Stimulated activated naive CD4-positive, alpha-beta T cell treated with Interleukin-2 at 50 U/mL for 16 hours (primary cell): ENCODE data around the gene SLC9A3.

Experiments used
- DNase-seq: peaks from one replicate; lab custom pipeline; 2025; lab: John Stamatoyannopoulos, UW

SLC9A3 gene

GRCh38 chr5:458547-459353 is 65.5 kb downstream of the SLC9A3 start:
- DNase-seq, result peak; percentile 71

DNA sequence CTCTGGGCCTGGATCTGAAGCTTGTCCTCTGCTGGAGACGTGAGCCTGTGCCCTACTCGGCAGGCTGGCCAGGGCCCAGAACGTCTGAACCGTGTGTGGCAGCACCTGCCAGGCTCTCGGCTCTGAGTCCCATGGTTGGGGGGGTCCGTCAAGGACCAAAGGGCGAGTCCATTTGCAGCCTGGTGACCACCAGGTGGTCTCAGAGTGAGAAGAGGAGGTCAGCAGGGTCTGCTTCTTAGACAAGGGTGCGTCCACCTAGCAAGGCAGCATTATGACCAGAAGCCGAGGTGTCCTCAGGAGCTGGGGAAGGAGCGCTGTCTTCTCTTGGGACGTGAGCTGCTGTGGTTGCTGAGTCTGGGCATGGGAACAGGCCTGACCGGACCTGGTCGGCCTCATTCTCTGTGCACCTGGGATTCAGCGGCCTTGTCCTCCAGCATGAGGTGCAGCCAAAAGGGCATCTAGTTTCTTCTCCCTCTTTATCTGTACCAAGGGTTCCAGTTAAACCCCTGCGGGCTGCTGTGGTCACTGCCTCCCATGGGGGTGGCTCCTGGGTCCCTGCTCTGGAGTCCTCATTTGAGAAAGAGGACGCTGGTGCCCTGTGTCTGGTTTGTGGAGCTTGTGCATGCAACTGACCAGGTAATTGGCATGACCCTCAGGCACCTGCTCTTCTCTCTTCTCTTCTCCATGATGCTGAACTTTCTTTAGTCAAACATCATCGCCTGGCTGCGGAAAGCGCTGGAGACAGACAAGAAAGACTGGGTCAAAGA is 66.9 kb downstream of the SLC9A3 start:
- no peak for DNase-seq

DNA sequence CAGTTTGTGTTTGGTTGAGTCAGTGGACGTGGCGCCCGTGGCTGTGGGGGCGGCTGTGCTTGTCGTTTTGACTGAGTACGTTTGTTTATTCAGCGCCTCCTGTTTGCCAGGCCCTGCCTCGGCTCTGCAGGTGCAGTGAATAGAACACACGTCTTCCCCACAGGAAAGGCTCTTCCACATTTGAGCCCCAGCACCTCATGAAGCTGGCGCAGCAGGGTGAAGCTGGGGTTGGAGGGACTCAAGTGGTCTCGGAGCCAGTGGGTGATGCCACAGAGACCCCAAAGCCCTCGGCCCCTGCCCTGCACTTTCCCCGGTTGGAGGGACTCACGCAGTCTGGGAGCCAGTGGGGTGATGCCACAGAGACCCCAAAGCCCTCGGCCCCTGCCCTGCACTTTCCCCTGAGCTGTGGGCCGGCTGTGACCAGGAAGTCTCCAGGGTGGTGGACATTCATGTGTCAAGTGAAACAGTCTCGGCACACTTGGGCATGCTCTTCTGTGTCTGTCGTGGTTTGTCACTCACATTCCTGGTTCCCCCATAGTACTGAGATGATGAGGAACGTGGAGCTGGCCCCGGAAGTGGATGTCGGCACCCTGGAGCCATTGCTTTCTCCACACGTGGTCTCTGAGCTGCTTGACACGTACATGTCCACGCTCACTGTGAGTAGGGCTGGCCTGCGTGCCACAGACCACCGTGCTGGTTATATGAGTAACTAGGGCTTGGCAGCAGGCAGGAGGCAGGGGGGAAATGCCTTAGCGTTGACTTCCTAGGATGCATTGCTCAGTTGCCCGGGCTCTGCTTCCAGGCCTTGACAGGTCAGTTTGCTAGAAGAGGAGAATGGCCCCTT is 67.7 kb downstream of the SLC9A3 start:
- DNase-seq, result no peak

DNA sequence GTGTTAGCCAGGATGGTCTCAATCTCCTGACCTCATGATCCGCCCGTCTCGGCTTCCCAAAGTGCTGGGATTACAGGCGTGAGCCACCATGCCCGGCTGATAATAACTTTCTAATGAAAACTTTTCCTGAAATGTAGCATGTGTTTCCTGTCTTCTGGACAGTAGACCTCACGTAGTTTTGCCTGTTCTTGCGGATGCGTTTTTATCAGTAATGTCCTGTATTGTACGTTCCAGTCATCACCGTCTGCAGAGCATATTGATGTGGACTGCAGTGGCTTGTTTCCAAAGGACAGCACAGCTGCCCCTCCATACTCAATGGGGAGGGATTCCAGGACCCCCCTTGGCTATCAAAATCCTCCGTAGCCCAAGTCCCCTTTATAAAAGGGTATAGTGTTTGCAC is 68.4 kb downstream of the SLC9A3 start:
- DNase-seq, result no peak

DNA sequence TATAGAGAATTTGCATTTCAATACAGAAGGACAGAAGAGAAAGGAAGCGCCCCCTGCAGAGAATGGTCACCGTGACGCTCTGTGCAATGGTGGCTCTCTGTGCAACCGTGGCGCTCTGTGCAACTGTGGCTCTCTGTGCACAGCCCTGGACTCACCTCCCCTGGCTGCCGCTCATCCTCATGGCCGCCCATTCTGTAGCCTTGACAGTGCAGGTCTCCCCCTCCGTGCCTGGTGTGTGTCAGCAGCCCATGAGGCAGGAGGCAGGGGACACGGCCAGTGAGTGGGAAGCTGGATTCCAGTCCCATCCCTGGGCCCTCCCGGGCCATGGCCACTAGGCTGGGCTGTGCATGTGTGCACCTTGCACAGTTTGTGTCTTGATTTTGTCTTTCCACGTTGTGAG is 69.3 kb downstream of the SLC9A3 start:
- no peak for DNase-seq

DNA sequence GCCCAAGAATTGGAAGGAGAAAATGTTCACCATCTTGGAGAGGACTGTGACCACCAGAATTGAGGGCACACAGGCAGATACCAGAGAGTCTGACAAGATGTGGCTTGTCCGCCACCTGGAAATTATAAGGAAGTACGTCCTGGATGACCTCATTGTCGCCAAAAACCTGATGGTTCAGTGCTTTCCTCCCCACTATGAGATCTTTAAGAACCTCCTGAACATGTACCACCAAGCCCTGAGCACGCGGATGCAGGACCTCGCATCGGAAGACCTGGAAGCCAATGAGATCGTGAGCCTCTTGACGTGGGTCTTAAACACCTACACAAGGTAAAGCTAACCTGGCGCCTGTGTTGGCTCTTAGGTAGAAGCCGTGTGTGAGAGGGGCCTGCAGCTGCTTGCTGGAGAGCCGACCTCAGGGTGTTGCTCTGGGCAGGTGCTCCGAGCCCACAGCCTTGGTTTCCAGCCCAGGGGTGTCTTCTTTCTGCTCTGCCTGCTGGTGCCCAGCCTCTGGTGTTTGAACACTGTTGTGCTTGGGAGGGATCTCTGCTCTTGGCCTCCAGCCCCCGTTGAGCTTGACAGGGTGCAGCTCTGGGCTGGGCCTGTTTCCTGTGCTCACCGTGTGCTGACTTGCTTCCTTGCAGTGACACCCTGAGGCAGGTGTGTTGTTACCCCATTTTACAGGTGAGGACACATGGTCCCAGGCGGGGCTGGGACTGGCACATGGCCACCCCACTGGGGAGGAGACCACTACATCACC is 70.3 kb downstream of the SLC9A3 start:
- DNase-seq, result no peak

DNA sequence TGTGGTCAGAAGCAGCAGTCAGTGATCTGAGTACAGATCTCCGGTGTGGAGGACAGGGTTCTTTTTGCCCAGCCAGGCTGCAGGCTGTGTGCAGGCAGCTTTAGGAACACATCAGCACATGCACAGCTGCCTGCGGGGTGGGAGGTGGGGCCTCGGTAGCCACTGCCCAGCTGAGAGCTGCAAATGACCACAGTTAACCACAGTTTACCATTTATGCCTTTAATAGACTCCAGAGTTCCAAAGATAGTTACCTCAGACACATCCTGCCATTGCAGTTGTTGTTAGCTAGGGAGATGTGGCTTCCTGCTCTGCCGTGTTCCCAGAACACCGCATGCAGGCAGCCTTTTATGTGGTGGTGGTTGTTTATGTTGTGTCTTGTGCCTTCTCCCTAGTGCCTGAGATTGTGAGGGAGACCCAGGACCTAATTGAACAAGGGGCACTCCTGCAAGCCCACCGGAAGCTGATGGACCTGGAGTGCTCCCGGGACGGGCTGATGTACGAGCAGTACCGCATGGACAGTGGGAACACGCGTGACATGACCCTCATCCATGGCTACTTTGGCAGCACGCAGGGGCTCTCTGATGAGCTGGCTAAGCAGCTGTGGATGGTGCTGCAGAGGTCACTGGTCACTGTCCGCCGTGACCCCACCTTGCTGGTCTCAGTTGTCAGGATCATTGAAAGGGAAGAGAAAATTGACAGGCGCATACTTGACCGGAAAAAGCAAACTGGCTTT is 71.1 kb downstream of the SLC9A3 start:
- DNase-seq, result no peak

DNA sequence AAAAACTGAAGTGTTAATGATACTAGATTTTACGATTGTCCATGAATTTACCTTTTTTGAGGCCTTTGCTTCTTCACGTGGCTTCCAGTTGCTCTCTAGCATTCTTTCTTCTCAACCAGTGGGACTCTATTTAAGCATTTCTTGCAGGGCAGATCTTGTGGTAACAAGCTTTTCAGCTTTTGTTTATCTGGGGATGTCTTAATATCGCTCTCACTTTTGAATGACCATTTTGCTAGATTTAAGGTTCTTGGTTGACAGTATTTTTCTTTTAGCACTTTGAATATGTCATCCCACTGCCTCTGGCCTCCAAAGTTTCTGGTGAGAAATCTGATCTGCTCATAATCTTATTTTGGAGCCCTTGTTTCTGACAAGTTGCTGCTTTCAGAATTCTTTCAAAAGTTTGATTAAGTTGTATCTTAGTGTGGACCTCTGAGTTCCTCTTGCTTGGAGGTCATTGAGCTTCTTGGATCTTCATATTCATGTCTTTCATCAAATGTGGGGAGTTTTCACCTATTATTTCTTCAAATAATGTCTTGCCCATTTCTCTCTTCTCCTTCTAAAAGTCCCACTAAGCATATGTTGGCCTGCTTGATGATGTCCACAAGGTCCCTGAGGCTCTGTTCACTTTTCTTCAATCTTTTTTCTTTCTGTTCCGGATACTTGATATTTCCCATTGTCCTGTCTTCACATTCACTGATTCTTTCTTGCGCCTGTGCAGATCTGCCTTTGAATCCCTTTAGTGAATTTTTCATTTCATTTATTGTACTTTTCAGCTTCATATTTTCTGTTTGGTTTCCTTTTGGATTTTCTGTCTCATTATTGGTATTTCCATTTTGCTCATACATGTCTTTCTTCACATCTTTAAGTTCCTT is 72.4 kb downstream of the SLC9A3 start:
- no peak for DNase-seq

GRCh38 chr5:449151-449550 is 75.1 kb downstream of the SLC9A3 start:
- DNase-seq, result no peak

GRCh38 chr5:448766-449090 is 75.5 kb downstream of the SLC9A3 start:
- DNase-seq, result no peak

DNA sequence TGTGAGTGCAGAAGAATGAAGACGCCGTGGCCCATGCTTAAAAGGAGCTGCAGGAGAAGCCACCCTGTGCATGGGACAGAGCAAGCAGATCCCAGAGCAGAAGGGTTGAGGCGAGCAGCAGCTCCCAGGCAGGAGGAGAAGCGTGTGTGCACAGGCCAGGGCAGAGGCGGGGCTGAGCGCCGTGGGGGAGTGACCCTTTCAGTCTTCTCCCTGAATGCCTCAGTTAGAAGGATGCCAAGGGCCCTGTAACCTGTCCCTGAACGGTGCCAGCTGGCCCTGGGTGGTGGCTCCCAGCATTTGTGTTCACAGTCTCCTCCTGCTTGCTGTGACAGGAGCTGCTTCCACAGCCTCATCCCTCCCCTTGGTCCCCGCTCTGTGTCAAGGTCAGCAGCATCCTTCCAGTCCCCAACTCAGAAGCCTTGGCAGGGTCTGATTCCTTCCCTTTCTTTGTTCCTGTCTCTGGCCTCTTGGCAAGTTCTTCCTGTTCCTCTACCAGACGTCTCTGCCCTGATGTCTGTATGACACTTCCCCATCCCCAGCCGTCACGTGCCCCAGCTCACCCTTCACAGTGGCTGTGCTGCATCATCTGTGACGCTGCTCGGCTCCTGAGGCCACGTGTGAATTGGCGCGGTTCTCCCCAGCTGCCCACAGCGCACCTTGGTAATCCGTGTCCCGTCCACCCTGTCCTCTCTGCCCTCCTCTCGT is 76.0 kb downstream of the SLC9A3 start:
- no peak for DNase-seq

DNA sequence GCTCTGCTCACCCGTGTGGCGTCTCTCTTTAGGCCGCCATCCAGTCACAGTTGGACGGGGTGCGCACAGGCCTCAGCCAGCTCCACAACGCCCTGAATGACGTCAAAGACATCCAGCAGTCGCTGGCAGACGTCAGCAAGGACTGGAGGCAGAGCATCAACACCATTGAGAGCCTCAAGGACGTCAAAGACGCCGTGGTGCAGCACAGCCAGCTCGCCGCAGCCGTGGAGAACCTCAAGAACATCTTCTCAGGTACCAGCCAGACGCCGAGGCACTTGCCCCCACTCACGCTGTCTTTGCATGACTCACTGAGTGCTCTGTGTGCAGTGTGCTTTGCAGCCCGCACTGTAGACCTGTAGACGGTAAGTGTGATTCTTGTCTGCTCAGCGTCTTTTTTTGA is 76.7 kb downstream of the SLC9A3 start:
- no peak for DNase-seq

DNA sequence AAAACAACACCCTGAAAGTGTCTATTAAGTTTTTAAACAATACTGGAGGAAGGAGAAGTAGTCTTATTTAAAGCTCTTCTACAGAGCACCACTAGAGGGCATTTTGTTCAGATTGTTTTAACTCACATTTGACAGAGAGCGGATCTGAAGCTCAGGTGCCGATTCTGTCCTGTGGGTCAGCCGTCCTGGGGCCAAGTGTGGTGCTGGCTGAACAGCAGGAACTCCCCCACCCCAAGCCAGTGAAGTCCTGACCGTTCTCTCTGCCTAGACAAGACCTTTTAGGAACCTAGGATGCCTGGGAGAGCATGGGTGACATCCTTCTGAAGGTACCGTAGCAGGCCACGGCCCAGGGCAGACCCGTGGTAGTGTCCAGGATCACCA is 77.4 kb downstream of the SLC9A3 start:
- DNase-seq, result no peak

- DNase-seq, result no peak
Measured at GRCh38 chr5:446066-446882, 78.0 kb downstream of the SLC9A3 start.

GRCh38 chr5:445591-445990 is 78.7 kb downstream of the SLC9A3 start:
- no peak for DNase-seq

DNA sequence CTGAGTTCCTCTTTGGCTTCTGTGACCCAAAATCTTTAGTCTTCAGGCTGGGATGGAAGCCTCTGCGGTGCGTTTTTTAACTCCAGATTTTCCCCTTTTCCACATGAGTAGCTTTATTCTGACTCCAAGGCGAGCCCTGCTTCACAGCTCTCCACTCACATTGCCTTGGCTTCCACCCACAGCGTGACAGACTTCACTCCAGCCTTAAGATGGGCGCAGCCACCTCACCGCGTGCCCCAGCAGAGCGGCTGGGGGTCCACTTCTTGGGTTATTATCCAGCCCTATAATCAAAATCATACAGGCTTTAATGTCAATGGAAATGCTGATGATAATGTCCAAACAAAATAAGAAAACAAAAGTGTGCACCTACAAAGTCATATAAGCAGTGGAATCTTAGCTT is 80.0 kb downstream of the SLC9A3 start:
- no peak for DNase-seq

DNA sequence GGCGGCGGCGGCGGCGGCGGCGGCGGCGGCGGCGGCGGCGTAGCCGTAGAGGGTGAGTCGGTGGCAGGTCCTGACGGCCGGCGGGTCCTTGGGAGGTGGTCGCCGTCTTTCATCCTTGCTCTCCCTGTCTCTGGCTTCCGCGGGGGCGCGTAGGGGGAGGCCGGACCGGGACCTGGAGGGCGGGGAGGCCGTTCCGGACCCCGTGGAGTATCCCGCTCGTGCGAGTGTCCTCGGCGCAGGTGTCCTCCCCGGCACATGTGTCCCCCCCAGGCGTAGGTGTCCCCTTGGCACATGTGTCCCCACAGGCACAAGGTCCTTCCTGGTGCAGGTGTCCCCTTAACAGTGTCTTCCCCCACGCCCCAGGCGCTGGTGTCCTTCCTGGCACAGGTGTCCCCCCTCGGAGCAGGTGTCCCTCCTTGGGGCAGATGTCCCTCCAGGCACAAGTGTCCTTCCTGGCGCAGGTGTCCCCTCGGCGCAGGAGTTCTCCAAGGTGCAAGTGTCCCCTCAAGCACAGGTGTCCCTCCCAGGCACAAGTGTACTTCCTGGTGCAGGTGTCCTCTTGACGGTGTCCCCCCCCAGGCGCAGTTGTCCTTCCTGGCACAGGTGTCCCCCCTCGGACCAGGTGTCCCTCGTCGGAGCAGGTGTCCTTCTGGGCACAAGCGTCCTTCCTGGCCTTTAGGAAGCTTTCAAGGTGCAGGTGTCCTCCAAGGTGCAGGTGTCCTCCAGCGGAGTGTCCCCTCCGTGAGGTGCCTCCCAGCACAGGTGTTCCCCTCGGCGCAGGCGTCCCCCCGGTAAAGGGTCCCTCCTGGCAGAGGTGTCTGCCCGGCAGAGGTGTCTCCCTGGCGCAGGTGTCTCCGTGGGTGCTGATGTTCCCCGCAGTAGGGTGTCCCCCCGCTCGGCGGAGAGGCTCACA is 80.8 kb downstream of the SLC9A3 start:
- peak; percentile 57 for DNase-seq
